GM21529 (cell line): ENCODE data around the gene ARG2.
A peak's percentile ranks its signal among the peaks of the same experiment; 100 is the strongest.

Source experiments
- ATAC-seq: cut with Tn5 transposase; IDR thresholded peaks from one replicate; pipeline ENCODE4 v1.9.1; 2021; ENCODE audit not compliant: unreplicated experiment

Gene ARG2

DNA sequence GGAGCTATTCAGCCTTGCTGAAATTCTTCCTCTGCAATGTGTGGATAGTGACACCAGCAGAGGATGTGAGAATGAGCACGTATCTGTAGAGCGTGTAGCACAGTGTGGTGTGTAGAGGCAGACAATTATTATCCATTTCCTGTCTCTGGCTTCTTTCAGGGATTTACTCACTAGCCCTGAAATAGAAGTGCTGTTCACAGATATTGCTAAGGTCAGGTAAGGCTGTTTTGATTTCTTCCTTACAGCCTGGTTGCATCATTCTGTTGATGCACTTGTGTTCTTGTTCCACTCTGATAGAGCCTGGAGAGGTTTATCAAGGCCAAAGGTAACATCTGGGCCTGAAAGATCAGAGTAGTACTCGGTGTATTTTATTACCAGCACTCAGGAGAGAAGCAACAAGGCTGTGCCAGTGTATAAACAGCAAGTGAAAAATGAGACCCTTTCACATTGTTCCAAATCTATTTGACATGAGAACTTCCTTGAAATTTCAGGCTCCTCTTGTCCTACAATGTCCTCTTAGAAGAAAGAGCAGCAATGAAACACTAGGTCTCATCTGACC is 16.7 kb downstream of the ARG2 start:
- no peak for ATAC-seq

DNA sequence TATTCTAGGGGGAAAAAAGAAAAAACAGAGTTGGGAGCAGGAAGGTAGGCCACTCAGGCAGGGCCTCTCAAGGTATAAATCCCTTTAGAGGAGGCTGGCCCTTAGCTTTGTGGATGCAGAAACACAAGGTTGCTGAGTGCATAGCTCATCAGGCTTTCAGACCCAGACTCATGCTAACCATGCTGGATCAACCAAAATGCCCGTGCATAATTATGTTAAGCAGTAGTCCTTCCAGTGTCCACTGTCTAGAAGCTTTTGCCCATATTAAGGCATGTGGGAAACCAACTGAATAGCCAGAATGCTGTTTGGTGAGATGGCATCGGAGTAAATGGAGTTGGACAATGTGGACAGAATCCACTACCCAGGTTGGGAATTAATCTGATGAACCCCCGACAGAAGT is 18.9 kb downstream of the ARG2 start:
- no peak for ATAC-seq

DNA sequence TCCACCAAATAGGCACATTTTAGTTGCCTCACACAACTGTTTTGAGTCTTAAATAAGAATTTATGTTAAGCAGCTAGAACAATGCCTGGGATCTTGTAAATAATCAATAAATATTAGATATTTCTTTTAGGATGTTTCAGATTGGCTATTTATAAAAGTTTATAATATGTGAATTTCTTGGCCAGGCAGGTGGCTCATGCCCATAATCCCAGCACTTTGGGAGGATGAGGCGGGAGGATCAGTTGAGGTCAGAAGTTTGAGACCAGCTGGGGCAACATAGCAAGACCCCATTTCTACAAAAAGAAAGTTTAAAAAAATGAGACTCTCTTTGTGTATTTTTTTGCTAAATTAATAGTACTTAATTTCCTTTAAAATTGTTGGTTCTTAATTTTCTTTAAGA is 21.8 kb downstream of the ARG2 start:
- ATAC-seq = no peak

DNA sequence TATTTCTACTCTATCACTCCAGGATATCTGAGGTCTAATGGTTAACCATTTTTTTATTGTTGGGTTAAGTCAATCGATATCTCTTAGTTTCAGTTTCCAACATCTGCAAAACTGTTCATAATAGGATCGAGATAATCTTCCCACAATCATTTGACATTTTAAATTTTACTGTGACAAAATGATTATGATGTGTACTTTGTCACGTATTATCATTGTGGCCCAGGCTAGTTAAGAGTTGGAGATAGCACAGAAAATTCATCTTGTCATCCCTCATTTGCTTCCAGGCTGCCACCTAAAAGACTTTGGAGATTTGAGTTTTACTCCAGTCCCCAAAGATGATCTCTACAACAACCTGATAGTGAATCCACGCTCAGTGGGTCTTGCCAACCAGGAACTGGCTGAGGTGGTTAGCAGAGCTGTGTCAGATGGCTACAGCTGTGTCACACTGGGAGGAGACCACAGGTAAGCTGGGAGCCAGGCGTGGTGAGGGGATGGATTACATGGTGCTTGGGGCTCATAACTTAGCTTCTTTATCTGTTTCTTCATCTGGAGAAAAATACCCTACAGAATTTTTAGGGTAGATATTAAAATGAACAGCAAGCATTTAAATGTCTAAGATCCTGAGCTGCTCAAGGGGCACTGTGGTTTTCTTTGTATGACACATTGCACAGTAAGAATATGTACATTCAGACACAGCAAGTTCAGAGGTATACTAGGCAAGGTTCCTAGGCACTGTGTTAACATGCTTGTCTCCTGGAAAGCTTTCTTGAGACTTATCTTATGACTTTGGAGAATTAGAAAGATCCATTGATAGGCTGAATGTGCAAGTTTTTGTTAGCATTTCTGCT is 22.4 kb downstream of the ARG2 start:
- no peak for ATAC-seq

DNA sequence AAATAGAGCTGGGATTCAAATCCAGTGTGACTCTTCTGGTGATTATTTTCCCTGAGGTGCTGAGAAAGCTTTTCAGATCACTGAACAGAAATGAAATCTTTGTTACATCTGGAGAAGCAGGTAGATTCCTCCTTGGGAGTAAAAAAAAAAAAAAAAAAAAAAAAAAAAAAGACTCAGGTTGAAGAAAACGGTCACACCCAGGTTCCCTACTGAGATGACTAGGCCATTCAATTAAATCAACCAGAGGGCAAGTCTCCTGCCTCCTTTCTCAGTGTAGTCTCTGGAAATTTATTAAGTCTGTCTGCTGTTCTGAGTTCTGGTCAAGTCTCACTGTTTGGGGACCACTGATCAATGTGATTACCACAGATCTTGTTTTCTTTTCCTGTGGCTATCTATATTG is 24.0 kb downstream of the ARG2 start:
- no peak for ATAC-seq

DNA sequence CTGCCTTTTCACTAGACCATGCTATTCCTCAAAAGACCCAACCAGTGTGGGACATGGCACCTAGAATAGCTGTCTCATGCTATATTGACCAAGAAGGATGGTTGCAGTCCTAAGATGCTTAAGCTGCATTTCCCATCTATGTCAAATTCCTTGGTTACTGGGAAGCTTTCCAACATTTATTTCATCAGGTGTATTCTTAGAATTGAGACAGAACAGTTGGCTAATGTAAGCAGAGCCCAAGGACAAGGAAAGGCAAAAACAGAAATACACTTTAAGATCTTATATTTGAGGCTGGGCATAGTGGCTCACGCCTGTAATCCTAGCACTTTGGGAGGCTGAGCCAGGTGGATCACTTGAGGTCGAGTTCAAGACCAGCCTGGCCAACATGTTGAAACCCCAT is 24.7 kb downstream of the ARG2 start:
- no peak for ATAC-seq

DNA sequence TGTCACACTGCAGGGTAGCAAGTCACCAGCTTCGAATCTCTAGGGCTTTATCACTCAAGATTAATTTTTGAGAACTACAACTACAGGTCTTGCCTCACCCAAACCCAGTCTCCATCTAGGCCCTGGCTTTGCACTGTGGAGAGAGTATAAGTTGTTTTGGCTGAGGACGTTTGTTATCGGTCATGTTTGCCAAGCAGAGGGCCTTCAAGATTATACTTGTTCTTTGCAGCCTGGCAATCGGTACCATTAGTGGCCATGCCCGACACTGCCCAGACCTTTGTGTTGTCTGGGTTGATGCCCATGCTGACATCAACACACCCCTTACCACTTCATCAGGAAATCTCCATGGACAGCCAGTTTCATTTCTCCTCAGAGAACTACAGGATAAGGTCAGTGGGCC is 25.7 kb downstream of the ARG2 start:
- ATAC-seq = no peak

DNA sequence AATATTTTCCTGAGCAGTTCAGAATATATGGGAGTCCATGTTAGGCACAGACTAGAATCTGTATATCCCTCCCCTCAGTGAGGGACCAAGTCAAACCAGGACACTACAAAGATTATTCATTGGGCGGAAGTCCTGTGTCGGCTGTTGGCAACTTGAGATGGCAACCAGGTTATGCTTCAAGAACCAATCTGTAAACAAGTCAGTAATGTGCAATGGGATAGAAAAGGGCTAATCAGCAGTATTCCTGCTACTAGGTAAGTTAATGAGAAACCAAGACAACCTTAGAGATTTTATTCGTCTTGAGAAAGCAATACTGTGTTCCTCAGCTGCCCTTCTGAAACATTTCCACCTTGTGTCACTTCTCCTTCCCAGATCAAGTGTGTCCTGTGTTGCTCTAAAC is 26.4 kb downstream of the ARG2 start:
- ATAC-seq = no peak

DNA sequence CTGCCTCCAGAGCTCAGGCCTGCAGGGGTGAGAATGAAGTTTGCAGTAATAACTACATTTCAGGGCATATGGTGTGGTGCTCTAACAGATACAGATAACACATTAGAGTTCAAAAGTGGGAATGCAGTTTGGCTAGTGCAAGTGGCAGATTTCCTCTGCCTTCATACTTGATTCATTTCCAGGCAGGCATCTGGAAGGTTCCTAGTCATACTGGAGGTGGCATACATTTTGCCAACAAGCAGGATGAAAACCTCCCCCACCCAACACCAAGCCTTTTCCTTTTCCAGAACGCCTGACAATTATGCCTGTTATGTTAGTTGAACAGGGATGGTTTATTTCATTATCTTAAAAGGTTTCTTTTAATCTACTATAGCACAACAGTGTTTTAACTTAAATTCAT is 30.4 kb downstream of the ARG2 start:
- no peak for ATAC-seq

DNA sequence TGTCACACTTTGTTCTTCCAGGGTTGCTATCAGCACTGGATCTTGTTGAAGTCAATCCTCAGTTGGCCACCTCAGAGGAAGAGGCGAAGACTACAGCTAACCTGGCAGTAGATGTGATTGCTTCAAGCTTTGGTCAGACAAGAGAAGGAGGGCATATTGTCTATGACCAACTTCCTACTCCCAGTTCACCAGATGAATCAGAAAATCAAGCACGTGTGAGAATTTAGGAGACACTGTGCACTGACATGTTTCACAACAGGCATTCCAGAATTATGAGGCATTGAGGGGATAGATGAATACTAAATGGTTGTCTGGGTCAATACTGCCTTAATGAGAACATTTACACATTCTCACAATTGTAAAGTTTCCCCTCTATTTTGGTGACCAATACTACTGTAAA is 31.0 kb downstream of the ARG2 start:
- ATAC-seq = no peak

DNA sequence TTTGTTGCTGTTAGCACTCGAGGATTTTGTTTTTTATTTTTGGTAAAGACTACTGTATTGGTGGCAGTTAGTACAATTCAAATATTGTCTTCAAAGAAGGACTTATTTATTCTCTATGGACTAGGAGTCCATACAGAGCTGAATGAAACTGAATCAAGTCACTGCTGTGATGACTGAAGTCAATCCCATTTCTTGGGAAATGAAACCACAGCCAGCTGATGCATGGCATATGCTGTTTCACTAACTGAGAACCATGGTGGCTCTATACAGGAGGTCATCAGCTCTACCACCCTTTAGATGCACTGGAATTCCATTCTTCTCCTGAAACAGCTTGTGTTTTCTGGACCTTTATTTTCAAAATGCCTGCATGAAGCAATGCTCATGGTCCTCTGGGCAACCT is 32.5 kb downstream of the ARG2 start:
- no peak for ATAC-seq

DNA sequence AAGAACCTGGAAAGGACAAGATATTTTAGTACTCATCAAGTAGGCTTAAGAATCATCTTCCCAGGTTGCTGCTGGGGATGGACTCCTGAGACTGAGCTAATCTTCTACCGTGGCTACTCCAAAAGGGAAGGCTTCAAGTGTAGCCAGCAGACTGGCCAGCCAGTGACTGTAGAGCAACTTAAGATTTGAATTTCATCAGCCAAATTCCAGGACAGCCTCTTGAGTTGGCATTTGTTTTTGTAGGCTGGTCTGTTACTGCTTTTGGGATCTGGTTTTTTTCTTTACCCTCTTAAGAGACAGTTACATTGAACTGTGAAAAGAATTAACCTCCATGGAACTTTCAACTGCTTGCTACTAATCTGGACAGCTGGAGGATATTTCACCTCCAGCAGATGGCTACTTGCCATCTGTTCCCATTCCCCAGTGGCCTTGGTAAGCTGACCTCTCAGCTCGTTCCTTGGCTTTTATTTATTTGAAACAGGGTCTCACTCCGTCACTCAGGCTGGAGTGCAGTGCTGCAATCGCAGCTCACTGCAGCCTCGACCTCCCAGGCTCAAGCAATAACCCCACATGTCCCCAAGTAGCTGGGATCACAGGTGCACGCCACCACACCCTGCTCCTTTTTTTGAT is 34.0 kb downstream of the ARG2 start:
- ATAC-seq = no peak

DNA sequence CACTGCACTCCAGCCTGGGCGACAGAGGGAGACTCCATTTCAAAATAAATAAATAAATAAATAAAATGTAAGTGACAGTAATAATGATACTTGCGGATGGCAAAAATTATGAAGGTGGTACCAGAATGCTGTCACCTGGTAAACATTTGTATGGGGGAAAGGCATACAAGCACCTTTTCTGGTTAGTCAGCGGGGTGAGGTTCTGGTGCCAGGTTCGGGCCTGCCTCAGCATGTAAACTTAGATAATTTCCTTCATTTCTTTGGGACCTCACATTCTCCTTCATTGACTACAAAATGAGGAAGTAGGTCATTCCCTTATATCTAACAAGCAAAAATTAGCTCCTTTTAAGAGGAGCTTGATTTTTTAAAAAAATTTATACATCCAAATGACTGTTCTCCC is 43.9 kb downstream of the ARG2 start:
- no peak for ATAC-seq

DNA sequence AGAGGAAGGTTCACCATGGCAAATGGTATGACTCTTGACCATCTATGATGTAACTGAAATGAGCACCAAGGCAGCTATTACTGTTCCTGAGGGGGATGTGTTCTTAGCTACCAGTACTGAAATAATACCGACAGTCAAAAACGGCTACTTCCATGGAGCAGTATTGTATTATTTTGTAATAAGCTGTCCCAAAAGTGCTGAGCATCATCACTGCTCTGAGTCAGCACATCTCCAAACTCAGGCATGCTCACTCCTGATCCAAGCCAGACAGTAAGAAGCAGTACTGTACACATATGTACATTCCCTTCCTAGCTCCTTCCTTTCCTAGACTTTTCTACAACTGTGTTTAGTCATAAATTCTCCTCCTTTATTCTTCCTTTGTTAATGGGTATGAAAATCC is 46.1 kb downstream of the ARG2 start:
- ATAC-seq = no peak

DNA sequence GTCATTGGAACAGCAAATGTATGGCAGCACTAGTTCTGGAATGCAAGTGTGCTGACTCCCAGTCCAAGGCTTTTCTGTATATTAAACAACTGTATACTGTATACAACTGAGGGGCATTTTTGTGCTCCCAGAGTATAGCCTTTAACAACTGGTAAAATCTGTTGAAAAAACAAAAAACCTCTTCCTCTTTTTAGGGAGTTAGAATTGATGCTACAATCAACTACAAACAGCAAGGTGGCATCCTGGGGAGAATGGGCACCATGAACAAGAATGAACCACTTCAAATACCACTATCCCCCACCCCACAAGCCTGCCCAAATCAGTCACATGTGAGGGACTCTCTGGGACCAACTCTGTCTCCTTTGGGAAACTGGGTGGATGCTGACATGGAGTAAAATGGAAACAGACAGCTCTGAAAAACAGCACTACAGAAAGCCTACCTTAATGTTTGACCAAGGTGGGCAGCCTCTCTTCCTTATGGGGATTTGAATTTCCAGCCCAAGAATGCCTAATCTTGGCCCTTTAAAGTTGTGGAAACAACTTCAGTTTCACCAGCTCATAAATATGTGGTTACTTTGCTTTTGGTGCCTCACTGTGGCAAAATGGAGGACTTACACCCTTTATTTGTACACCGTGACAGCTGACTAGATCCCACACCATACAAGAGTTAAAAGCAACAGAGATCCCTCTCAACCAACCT is 47.2 kb downstream of the ARG2 start:
- ATAC-seq = no peak

DNA sequence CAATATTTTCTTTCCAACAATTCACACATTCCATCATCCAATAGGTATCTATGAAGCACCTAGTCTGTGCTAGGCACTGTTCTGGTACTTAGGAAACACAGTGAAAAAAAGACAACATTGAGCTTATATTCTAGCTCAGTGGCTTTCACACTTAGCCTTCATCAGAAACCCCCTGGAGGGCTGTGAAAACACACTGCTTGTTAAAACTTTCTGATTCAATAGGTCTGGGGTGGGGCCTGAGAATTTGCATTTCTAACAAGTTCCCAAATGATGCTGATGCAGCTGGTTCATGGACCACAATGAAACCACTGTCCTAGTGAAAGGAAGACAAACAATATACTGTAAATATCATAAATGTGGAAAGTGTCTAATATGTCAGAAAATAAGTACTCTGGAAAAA is 48.8 kb downstream of the ARG2 start:
- ATAC-seq = no peak

DNA sequence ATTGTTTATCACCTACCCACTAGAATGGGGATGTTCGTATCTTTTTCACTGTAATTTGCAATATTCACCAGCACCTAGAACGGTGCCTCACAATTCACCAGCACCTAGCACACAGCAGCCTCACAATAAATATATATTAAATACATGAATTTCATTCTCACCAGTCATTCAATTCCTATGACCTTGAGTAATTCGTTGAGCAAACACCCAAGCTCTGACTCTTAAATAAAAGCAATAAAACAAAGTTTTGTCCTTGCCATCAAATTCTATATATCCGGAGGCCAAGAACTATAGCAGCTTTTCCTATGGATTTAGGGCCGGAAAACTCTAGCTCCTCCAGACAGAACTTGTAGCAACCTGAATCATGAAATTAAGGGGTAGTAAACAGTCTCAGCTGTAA is 53.7 kb downstream of the ARG2 start:
- no peak for ATAC-seq

DNA sequence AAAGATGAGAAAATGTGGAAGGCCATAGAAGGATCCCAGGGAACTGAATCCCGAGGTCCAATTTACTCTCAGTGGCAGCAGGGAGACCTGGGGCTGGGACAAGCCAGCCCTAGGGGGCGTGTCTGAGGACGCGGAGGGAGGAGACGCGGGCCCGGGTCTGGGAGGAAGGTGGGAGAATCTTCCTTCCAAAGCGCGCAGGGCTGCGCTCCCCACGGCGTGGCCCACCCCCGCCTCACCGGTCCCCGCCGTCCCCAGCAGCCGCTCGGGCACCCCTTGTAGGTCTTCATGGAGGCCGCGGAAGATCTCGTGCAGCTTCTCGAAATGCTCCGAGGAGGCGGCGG is 54.4 kb downstream of the ARG2 start:
- peak; percentile 51 for ATAC-seq

DNA sequence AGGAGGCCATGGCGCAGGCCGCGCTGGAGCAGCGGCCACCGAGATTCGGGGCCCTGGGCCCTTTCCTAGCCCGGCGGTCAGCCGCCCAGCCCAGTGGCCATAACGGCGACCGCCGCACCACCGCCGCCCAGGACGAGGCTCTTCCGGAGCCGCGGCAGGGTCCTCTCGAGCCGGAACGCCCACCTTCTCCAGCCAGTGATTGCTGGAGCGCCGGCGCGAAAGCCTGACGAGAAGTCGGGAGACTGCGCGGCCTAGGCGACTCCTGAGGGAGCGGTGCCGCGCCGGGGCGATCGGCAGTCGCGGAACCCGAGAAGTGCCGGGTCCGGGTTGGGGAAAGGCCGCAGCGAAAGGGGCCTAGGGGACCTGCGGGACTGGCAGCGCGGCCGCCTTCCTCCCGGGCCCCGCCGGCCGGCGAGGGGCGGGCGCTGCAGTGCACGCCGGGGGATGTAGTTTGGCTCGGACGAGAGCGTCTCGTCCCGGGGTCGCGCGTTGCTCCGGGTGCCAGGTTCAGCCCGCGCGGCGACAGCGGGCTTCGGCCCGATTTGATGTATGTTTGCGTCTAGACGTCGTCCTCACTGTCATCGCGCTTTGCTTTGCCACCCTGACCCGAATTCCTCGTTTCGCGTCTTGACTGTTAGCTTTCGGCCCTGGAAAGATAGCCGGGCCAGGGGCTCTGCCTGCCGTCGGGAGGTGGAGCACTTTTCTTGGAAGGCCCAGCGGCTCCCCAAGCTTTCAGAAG is 54.9 kb downstream of the ARG2 start, which contains the start of gene VTI1B:
Gene VTI1B, minus strand, starts transcription at position 153 of the 739 bp plus-strand sequence. Its CDS starts 143 bp downstream, at position 10.
- ATAC-seq = peak; percentile 90

DNA sequence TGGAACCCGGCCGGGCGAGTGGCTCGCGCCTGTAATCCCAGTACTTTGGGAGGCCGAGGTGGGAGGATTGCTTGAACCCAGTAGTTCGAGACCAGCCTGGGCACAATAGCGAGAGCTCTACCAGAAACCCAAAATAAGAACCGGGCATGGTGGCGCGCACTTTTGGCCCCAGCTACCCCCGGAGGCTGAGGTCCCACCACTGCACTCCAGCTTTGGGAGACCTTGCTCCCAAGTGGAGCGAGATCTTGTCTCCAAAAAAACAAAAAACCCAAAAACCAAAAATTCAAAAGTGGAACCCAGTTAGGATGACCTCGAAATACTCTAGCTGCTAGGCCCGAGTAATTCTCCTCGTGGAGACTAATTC is 55.5 kb downstream of the ARG2 start:
- no peak for ATAC-seq

DNA sequence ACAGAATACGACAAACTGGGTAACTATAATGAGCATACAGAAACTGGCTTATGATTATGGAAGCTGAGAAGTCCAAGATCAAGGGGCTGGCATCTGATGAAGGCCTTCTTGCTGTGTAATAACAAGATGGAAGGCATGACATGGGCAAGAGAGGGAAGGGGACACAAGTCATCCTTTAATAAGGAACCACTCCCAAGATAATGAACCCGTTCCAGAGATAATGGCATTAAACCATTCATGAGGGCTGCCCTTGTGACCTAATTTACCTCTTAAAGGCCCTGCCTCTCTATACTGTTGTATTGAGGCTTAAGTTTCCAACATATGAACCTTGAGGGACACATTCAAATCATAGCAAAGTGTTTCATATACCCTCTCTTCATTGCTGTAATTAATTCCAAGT is 59.3 kb downstream of the ARG2 start:
- no peak for ATAC-seq
